Measurements from ENCODE around the gene HOXC9. TPM values are rescaled to one million over a fixed set of nuclear protein-coding genes. Genes with fewer than 3 reads are reported as not detected.

The HOXC9 gene
- total and polyA plus RNA-seq, 5 experiments from 2014 or later = not detected

DNA sequence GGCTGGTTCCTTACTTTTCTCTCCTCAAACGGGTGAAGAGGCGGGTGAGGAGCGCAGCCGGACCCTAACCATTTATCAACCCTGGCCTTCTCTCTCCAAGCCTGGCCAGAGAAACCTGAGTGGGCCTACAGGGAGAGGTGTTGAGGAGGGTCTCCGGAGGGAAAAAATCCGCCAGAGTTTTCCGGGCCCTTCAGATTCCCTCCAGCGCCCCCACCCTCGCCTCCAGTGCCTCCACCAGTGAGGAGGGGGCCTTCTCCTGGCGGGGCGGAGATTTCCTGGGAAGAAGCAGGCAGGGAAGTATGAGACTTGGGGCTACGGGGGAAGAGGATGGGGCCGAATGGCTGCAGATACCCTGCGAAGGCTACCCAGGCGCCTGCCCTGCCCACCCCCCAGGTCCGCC, 31.5 kb downstream of the HOXC9 start:
- POLR2A ChIA-PET = interaction anchor here (1.0 to 1.6 kb wide), 3 partner anchors 14 to 158 kb away, joined by 3 to 5 read pairs (median 4); partner anchors contain the start of gene SMUG1
- DNase-seq (no peak), ATAC-seq (no peak)
- Mint-ChIP-seq H3K4me3 (peak overlapping the region in 1 of 10 donors; percentile 29), H3K9me3 (peaks cover 0 to 5% (median 0%) of the 10 kb centered on the region in 9 donors), H3K27ac (no peak overlapping the region), H3K36me3 (peaks cover 0 to 6% (median 4%) of the 10 kb centered on the region in 3 donors), H3K27me3 (peaks cover 49 to 96% (median 71%) of the 10 kb centered on the region in 5 donors), H3K4me1 (peaks cover 16 to 50% (median 35%) of the 10 kb centered on the region in 4 donors)

GRCh38 chr12:54032086-54032619, 32.2 kb downstream of the HOXC9 start:
- peak overlapping the region in 3 of 10 donors; percentile 22 to 74 (median 73) for H3K4me3 Mint-ChIP-seq

DNA sequence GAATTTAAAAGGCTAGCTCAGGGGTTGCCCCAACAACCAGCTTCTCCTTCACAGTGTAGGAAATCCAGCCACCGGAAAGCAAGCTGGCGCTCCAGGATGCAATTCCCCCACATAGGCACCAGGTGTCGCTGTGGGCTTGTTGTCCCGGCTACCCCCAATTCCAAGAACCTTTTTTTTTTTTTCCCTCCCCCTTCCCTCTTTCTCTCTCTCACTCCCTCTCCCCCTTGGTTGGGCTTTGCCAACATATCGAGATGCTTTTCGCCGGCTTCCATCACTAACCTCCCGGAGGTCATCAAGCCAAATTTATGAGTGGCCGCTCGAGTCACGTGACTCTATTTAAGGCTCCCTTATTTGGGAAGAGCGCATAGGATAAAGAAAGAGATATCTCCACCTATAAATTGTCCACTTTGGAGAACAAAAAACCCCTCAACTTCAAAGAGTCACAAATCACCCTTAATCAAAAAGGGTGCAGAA, 32.7 kb downstream of the HOXC9 start, which contains the start of gene HOXC5:
Gene HOXC5 (plus strand): TSS at position 424 of the 474 bp plus-strand sequence. CDS start 73 bp downstream, outside the sequence.
- POLR2A ChIA-PET = interaction anchor here (0.7 to 1.8 kb wide), 7 partner anchors 15 to 306 kb away, joined by 3 to 18 read pairs (median 4); partner anchors contain the start of genes CALCOCO1 and SMUG1
- peaks cover 0 to 5% (median 0%) of the 10 kb centered on the region in 9 donors for H3K9me3 Mint-ChIP-seq
- DNase-seq (peak; percentile 47 to 77 (median 66)), ATAC-seq (peak in 1 of 2 donors; percentile 34)
- peaks cover 13 to 38% (median 29%) of the 10 kb centered on the region in 4 donors for H3K4me1 Mint-ChIP-seq
- H3K4me3 Mint-ChIP-seq = peak within 1 kb of the TSS; percentile 53 to 83 (median 72)
- H3K27ac Mint-ChIP-seq = peak within 1 kb of the TSS in 4 of 10 donors; percentile 15 to 81 (median 40)
- H3K27me3 Mint-ChIP-seq = peaks cover 43 to 96% (median 66%) of the 10 kb centered on the region in 5 donors
- H3K36me3 Mint-ChIP-seq = peaks cover 0 to 6% (median 2%) of the 10 kb centered on the region in 3 donors

More at GRCh38 chr12:54032086-54032619, 32.2 kb downstream of the HOXC9 start:
- ATAC-seq (no peak), DNase-seq (no peak)
- Mint-ChIP-seq H3K27me3 (peaks cover 44 to 96% (median 66%) of the 10 kb centered on the region in 5 donors), H3K4me1 (peaks cover 13 to 43% (median 30%) of the 10 kb centered on the region in 4 donors), H3K27ac (peak overlapping the region in 3 of 10 donors; percentile 36 to 81 (median 43)), H3K36me3 (peaks cover 0 to 6% (median 4%) of the 10 kb centered on the region in 3 donors), H3K9me3 (peaks cover 0 to 5% (median 0%) of the 10 kb centered on the region in 9 donors)
- POLR2A ChIA-PET = interaction anchor here (0.7 to 1.8 kb wide), 6 partner anchors 14 to 305 kb away, joined by 3 to 18 read pairs (median 4); partner anchors contain the start of genes CALCOCO1 and SMUG1

DNA sequence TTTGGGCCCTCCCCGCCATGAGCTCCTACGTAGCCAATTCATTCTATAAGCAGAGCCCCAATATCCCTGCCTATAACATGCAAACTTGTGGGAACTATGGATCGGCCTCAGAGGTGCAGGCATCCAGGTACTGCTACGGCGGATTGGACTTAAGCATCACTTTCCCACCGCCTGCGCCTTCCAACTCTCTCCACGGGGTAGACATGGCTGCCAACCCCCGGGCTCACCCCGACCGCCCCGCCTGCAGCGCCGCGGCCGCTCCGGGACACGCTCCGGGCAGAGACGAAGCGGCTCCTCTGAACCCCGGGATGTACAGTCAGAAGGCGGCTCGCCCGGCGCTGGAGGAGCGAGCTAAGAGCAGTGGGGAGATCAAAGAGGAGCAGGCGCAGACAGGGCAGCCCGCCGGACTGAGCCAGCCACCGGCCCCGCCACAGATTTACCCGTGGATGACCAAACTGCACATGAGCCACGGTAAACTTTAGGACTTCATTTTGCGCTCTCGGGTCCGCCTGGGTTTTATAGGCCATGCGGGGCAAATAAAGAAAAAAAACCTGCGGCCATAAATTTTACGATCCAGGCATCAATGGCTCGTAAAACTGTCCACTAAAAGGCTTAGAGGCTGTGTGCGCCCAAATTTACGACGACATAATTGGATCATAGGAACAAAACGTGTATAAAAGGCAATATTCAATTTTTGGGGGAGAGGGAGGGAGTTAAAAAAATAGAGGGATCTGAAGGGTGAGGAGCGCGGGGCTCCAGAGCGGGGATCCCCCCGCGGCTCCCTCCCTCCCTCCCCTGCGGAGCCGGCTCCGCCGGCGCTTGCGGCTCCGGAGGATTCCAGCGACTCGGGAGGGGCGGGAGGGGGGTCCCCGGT, 33.4 kb downstream of the HOXC9 start:
- Mint-ChIP-seq H3K27ac (peak overlapping the region in 1 of 10 donors; percentile 13), H3K4me1 (peaks cover 13 to 36% (median 27%) of the 10 kb centered on the region in 4 donors), H3K27me3 (peaks cover 39 to 96% (median 68%) of the 10 kb centered on the region in 5 donors), H3K36me3 (peaks cover 0 to 6% (median 2%) of the 10 kb centered on the region in 3 donors), H3K9me3 (peaks cover 0 to 5% (median 0%) of the 10 kb centered on the region in 9 donors), H3K4me3 (peak overlapping the region; percentile 53 to 83 (median 72))
- DNase-seq (no peak), ATAC-seq (peak; percentile 30 to 39)
- POLR2A ChIA-PET = interaction anchor here (0.9 to 1.8 kb wide), 4 partner anchors 19 to 158 kb away, joined by 4 to 18 read pairs (median 4); partner anchors contain the start of gene SMUG1

DNA sequence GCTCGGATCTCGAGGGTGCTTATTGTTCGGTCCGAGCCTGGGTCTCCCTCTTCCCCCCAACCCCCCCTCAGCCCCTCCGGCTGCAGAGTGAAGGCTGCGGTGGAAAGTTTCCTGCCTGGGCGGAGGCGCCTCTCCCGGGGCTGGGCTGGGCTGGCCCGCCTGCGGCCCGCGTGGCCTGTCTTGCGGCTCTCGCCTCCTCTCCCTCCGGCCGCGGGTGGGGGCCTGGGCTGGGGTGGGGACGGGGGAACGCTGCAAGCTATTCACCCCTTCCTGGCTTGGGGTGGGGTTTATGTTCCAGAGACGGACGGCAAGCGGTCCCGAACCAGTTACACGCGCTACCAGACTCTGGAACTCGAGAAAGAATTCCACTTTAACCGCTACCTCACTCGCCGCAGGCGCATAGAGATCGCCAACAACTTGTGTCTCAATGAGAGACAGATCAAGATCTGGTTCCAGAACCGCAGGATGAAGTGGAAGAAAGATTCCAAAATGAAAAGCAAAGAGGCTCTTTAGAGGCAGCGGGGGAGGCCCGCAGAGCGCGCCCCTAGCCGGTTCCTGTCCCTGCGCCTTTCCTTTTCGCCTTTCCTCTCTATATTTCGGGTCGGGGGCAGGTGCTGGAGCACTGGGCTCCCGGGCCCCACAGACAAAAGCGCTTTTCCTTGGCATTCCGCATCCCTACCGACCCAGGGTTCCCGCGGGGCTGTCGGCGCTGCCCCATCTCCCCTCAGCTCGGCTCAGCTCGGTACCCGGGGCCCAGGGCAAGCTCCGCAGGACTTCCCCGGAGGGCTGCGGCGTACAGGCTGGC, 34.2 kb downstream of the HOXC9 start:
- ATAC-seq (peak; percentile 40 to 51), DNase-seq (no peak)
- Mint-ChIP-seq H3K9me3 (peaks cover 0 to 5% (median 0%) of the 10 kb centered on the region in 9 donors), H3K27ac (no peak overlapping the region), H3K4me3 (peak overlapping the region; percentile 23 to 78 (median 67)), H3K4me1 (peaks cover 10 to 30% (median 23%) of the 10 kb centered on the region in 4 donors), H3K36me3 (peaks cover 0 to 6% (median 2%) of the 10 kb centered on the region in 3 donors), H3K27me3 (peaks cover 36 to 96% (median 72%) of the 10 kb centered on the region in 5 donors)
- POLR2A ChIA-PET = no interaction called here

GRCh38 chr12:54034785-54035310, 34.9 kb downstream of the HOXC9 start:
- Mint-ChIP-seq H3K4me1 (peaks cover 10 to 24% (median 18%) of the 10 kb centered on the region in 4 donors), H3K4me3 (peak overlapping the region in 8 of 10 donors; percentile 5 to 73 (median 60)), H3K27ac (peak overlapping the region in 1 of 10 donors; percentile 85), H3K36me3 (peaks cover 0 to 6% (median 2%) of the 10 kb centered on the region in 3 donors), H3K27me3 (peaks cover 35 to 96% (median 72%) of the 10 kb centered on the region in 5 donors), H3K9me3 (peaks cover 0 to 5% (median 0%) of the 10 kb centered on the region in 9 donors)
- POLR2A ChIA-PET = interaction anchor here (0.8 kb wide), 1 partner anchor 35 kb away, joined by 3 read pairs; the partner anchor contains the start of gene HOXC9
- DNase-seq = no peak
- ATAC-seq = no peak

GRCh38 chr12:54035568-54036264, 35.8 kb downstream of the HOXC9 start:
- POLR2A ChIA-PET = interaction anchor here (0.8 kb wide), 1 partner anchor 36 kb away, joined by 3 read pairs; the partner anchor contains the start of gene HOXC9
- ATAC-seq = no peak
- H3K9me3 Mint-ChIP-seq = peaks cover 0 to 2% (median 0%) of the 10 kb centered on the region in 9 donors
- H3K4me1 Mint-ChIP-seq = peaks cover 12 to 19% (median 16%) of the 10 kb centered on the region in 4 donors
- H3K27ac Mint-ChIP-seq = no peak overlapping the region
- peaks cover 36 to 96% (median 74%) of the 10 kb centered on the region in 5 donors for H3K27me3 Mint-ChIP-seq
- no peak for DNase-seq
- peaks cover 0 to 6% (median 2%) of the 10 kb centered on the region in 3 donors for H3K36me3 Mint-ChIP-seq
- no peak overlapping the region for H3K4me3 Mint-ChIP-seq

GRCh38 chr12:54036620-54037359, 36.8 kb downstream of the HOXC9 start:
- Mint-ChIP-seq H3K4me1 (peaks cover 10 to 18% (median 16%) of the 10 kb centered on the region in 4 donors), H3K4me3 (no peak overlapping the region), H3K27me3 (peaks cover 36 to 96% (median 75%) of the 10 kb centered on the region in 5 donors), H3K9me3 (peaks cover 0 to 2% (median 0%) of the 10 kb centered on the region in 9 donors), H3K27ac (peak overlapping the region in 1 of 10 donors; percentile 13), H3K36me3 (peaks cover 0 to 3% (median 2%) of the 10 kb centered on the region in 3 donors)
- peak in 1 of 10 donors; percentile 35 for DNase-seq
- POLR2A ChIA-PET = no interaction called here
- no peak for ATAC-seq

GRCh38 chr12:54037360-54038283, 37.7 kb downstream of the HOXC9 start:
- ATAC-seq = no peak

More at GRCh38 chr12:54037360-54038283, 37.7 kb downstream of the HOXC9 start:
- Mint-ChIP-seq H3K36me3 (peaks cover 0 to 2% (median 2%) of the 10 kb centered on the region in 3 donors), H3K4me3 (no peak overlapping the region), H3K9me3 (peaks cover 0 to 2% (median 0%) of the 10 kb centered on the region in 9 donors), H3K27me3 (peaks cover 31 to 96% (median 76%) of the 10 kb centered on the region in 5 donors), H3K27ac (no peak overlapping the region), H3K4me1 (peaks cover 6 to 16% (median 12%) of the 10 kb centered on the region in 4 donors)
- no peak for DNase-seq
- POLR2A ChIA-PET = no interaction called here
